ENCODE measurements around the gene LRP2BP.
"Not testable (repeated sequence)": the region's sequence is repeated elsewhere in the genome, so short reads cannot be mapped to it uniquely, and the experiment has no call there.

Gene LRP2BP

GRCh38 chr4:185358959-185359358 lies 36.8 kb downstream of the LRP2BP start:
- no peak for DNase-seq

GRCh38 chr4:185358514-185358913 lies 37.2 kb downstream of the LRP2BP start:
- DNase-seq = no peak

GRCh38 chr4:185357733-185358440 lies 37.8 kb downstream of the LRP2BP start:
- no peak for DNase-seq

- no peak for DNase-seq
Observed at GRCh38 chr4:185357211-185357610, 38.5 kb downstream of the LRP2BP start.

GRCh38 chr4:185352741-185353140 lies 43.0 kb downstream of the LRP2BP start:
- no peak for DNase-seq

GRCh38 chr4:185352202-185352601 lies 43.5 kb downstream of the LRP2BP start:
- no peak for DNase-seq

GRCh38 chr4:185351691-185352090 lies 44.0 kb downstream of the LRP2BP start:
- DNase-seq = no peak

GRCh38 chr4:185346975-185347601 lies 48.6 kb downstream of the LRP2BP start:
- DNase-seq = no peak

- DNase-seq = no peak
Observed at GRCh38 chr4:185344743-185345538, 50.8 kb downstream of the LRP2BP start.

GRCh38 chr4:185343726-185344581 lies 51.8 kb downstream of the LRP2BP start:
- DNase-seq = no peak

- no peak for DNase-seq
Observed at GRCh38 chr4:185341841-185342240, 53.9 kb downstream of the LRP2BP start.

GRCh38 chr4:185341377-185341776 lies 54.3 kb downstream of the LRP2BP start:
- DNase-seq = no peak

GRCh38 chr4:185339941-185340340 lies 55.8 kb downstream of the LRP2BP start:
- no peak for DNase-seq

- no peak for DNase-seq
Observed at GRCh38 chr4:185335579-185335978, 60.1 kb downstream of the LRP2BP start.

- no peak for DNase-seq
Observed at GRCh38 chr4:185334326-185334725, 61.4 kb downstream of the LRP2BP start.

GRCh38 chr4:185332575-185333464 lies 62.9 kb downstream of the LRP2BP start:
- DNase-seq = no peak

GRCh38 chr4:185329879-185330510 lies 65.7 kb downstream of the LRP2BP start:
- DNase-seq = not testable (repeated sequence)

GRCh38 chr4:185328586-185328985 lies 67.1 kb downstream of the LRP2BP start:
- no peak for DNase-seq

GRCh38 chr4:185325721-185326120 lies 70.0 kb downstream of the LRP2BP start:
- DNase-seq = not testable (repeated sequence)

- DNase-seq = not testable (repeated sequence)
Observed at GRCh38 chr4:185324361-185324760, 71.4 kb downstream of the LRP2BP start.

GRCh38 chr4:185323606-185324005 lies 72.1 kb downstream of the LRP2BP start:
- DNase-seq = no peak

Measured in bone marrow (tissue), 2 donors.